HepG2 (cell line): ENCODE measurements around the gene RAB40C. TPM values are rescaled to one million over a fixed set of nuclear protein-coding genes. Genes with fewer than 3 reads are reported as not detected.

Source experiments
- ATAC-seq: fragments of 200-7000 bp; cut with Tn5 transposase; 3 replicates; pipeline ENCODE4 v1.9.1; 2020; ENCODE audit warnings: mild to moderate bottlenecking, moderate library complexity
- BruUV-seq: library from RNA; stranded (reverse); fragments of 400-500 nt; replicated peaks from 2 replicates; lab custom pipeline; 2021; lab: Mats Ljungman, UMichigan
- CTCF ChIA-PET: fragments of 300-600 bp; formaldehyde crosslinking; extraction: SDS; loops from one replicate; lab custom pipeline; 2021; ENCODE audit warnings: low total read pairs, inconsistent platforms, low intra/inter-chr PET ratio; lab: Yijun Ruan, JAX
- POLR2A ChIA-PET: fragments of 350-600 bp; sonication (Branson Sonifier 250); formaldehyde crosslinking; loops from one replicate; lab custom pipeline; 2020; ENCODE audit warnings: antibody characterized with exemption, inconsistent platforms; lab: Yijun Ruan, JAX
- DNase-seq: peaks from one replicate; pipeline ENCODE4 v3.0.0-alpha.2; 2015; ENCODE audit warnings: low spot score
- FAIRE-seq: peaks from 3 replicates; lab custom pipeline; 2011; peaks lifted over from hg19 to GRCh38; lab: Jason Lieb, UNC
- H2AFZ ChIP-seq: one replicate; pipeline ENCODE4 v1.6.1; 2011; ENCODE audit warnings: low read length, inconsistent platforms
- H3K27ac ChIP-seq: fragments of 300-600 bp; 3 replicates; pipeline ENCODE4 v1.8.0; 2011; ENCODE audit warnings: mixed run types, mild to moderate bottlenecking, mixed read lengths, low read length, inconsistent platforms; ENCODE audit not compliant: insufficient read depth; ENCODE audit errors: extremely low read length
- H3K27me3 ChIP-seq, 2 experiments: fragments of 200-600 bp in 1 of 2; 2 replicates in 1 of 2; 3 replicates in 1 of 2; pipeline versions ENCODE4 v1.6.0 to v1.8.0; 2011; ENCODE audit warnings: low read length in 2 of 2, mild to moderate bottlenecking in 2 of 2, moderate library complexity in 2 of 2, inconsistent platforms in 1 of 2; ENCODE audit not compliant: insufficient read depth in 2 of 2, control insufficient read depth in 1 of 2
- H3K36me3 ChIP-seq, 2 experiments: fragments of 200-600 bp in 1 of 2; replicated peaks in 1 of 2; 2 replicates in 1 of 2; 3 replicates in 1 of 2; pipeline versions ENCODE4 v1.5.1 to v1.8.0; 2011; ENCODE audit warnings: low read length in 2 of 2, inconsistent platforms in 1 of 2; ENCODE audit not compliant: insufficient read depth in 2 of 2, control insufficient read depth in 1 of 2
- H3K4me1 ChIP-seq: 2 replicates; pipeline ENCODE4 v1.5.1; 2012; ENCODE audit warnings: low read length, inconsistent platforms; ENCODE audit not compliant: insufficient read depth
- H3K4me2 ChIP-seq: 2 replicates; pipeline ENCODE4 v1.6.0; 2011; ENCODE audit warnings: low read depth, low read length, inconsistent platforms
- H3K4me3 ChIP-seq, 3 experiments: fragments of 200-600 bp in 1 of 3; sonication (generic), shearing (Covaris generic) in 1 of 3; replicated peaks in 1 of 3; 2 replicates each; pipeline ENCODE4 v1.5.1; 2011 to 2016; ENCODE audit warnings: low read length in 3 of 3, inconsistent platforms in 2 of 3, low read depth in 2 of 3, mild to moderate bottlenecking in 2 of 3, control low read depth in 1 of 3, mixed read lengths in 1 of 3; ENCODE audit not compliant: insufficient read depth in 1 of 3
- H3K79me2 ChIP-seq: one replicate; pipeline ENCODE4 v1.6.1; 2011; ENCODE audit warnings: low read length, inconsistent platforms; ENCODE audit not compliant: insufficient read depth
- H3K9ac ChIP-seq: 2 replicates; pipeline ENCODE4 v1.6.0; 2011; ENCODE audit warnings: mild to moderate bottlenecking, low read depth, low read length, inconsistent platforms; ENCODE audit not compliant: insufficient read depth
- H3K9me3 ChIP-seq: 2 replicates; pipeline ENCODE4 v1.5.1; 2012; ENCODE audit warnings: mild to moderate bottlenecking, low read length
- H4K20me1 ChIP-seq: 2 replicates; pipeline ENCODE4 v1.6.0; 2011; ENCODE audit warnings: inconsistent platforms, mild to moderate bottlenecking, low read length, moderate library complexity; ENCODE audit not compliant: insufficient read depth
- RFXANK ChIP-seq: IDR thresholded peaks from 2 replicates; pipeline ENCODE4 v1.6.1; 2016
- ZNF292 ChIP-seq: sonication (generic); formaldehyde crosslinking; IDR thresholded peaks from 2 replicates; pipeline ENCODE4 v1.8.1; 2022; ENCODE audit warnings: mild to moderate bottlenecking, low read depth, missing genetic modification reagents, borderline replicate concordance
- ZNF556 ChIP-seq: sonication (generic); formaldehyde crosslinking; IDR thresholded peaks from 2 replicates; pipeline ENCODE4 v1.4.0; 2020; ENCODE audit warnings: mild to moderate bottlenecking, missing genetic modification reagents, borderline replicate concordance
- WGBS: methylation state at CpG from one replicate; pipeline ENCODE4 v1.1.6; 2017; ENCODE audit warnings: low lambda C conversion rate; 5-methylcytosine and 5-hydroxymethylcytosine counted together
- in situ Hi-C: cut with HindIII; loops from 2 replicates; pipeline ENCODE4 v1.10.0; 2017; ENCODE audit warnings: low pct_unique_long_range_greater_than_20kb; ENCODE audit not compliant: extremely low pct_ligation_motif_present
- intact Hi-C: fragments of 100-400 bp; cut with micrococcal nuclease; formaldehyde crosslinking; loops from one replicate; pipeline ENCODE4 v1.10.0; 2022; ENCODE audit not compliant: unreplicated experiment
- polyA plus RNA-seq, 8 experiments: library from polyadenylated mRNA; depleted of rRNA in 3 of 8; stranded (reverse) in 7 of 8; unstranded in 1 of 8; fragments of >200 nt; fragmentation: Illumina TruSeq in 4 of 8; extraction: Trizol in 4 of 8; gene quantifications; 2 replicates each; pipeline versions ENCODE4 v1.2.1 to v1.2.3, GENCODE V29; 2011 to 2016; ENCODE audit warnings: low read depth in 4 of 8, missing spikeins in 1 of 8, mixed read lengths in 1 of 8; ENCODE audit not compliant: insufficient read depth in 1 of 8
- total RNA-seq, 5 experiments: library from RNA; depleted of rRNA; stranded (reverse); fragments of >200 nt; fragmentation: Illumina TruSeq; extraction: Trizol; gene quantifications; 2 replicates each; pipeline ENCODE4 v1.2.3, GENCODE V29; 2016; ENCODE audit warnings: low read depth in 1 of 5
- TF ChIP-seq, protein P1 (sequence below): sonication (generic); formaldehyde crosslinking; IDR thresholded peaks from 2 replicates; pipeline ENCODE4 v1.5.0; 2020; ENCODE audit warnings: mild to moderate bottlenecking, missing genetic modification reagents, borderline replicate concordance

The RAB40C gene
- total and polyA plus RNA-seq, 2 of the 13 experiments (the other 11 are each of a cell fraction or from before 2014, with no cell fraction given), result 7.7 to 11.5 TPM

DNA sequence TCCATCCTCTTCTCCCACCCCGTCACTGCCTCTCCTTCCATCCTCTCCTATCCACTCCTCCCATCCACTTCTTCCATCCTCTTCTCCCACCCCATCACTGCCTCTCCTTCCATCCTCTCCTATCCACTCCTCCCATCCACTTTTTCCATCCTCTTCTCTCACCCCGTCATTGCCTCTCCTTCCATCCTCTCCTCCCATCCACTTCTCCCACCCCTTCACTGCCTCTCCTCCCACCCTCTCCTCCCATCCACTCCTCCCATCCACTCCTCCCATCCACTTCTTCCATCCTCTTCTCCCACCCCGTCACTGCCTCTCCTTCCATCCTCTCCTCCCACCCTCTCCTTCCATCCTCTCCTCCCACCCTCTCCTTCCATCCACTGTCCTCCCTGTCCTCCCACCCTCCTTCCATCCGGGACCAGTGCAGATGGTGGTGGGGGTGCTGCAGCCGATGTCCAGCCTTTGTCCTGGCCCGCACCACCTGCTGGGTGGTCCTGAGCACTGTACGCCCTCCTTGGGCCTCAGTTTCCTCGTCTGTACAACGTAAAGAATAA is 42.0 kb downstream of the RAB40C start:
- H3K27me3 ChIP-seq, result no peaks in the 10 kb centered on the region
- peaks cover 3 to 4% of the 10 kb centered on the region in 2 experiments; a peak in 2 of 5 replicates for H3K36me3 ChIP-seq
- no peak overlapping the region for H3K27ac ChIP-seq
- peaks cover 6% of the 10 kb centered on the region for H3K79me2 ChIP-seq
- H2AFZ ChIP-seq, result no peak overlapping the region
- H3K9ac ChIP-seq, result no peak overlapping the region
- WGBS, result 85% methylated on average over 9 of the region's 9 CpGs
- in situ Hi-C loops, result no loop called here
- ChIA-PET POLR2A (no interaction called here), CTCF (no interaction called here)
- peaks cover 31% of the 10 kb centered on the region for H3K4me1 ChIP-seq
- ATAC-seq, result no peak
- no peak for FAIRE-seq
- no peaks in the 10 kb centered on the region for H4K20me1 ChIP-seq
- no peak for DNase-seq
- TF ChIP-seq RFXANK (CRISPR knock-in tag) (no peak), ZNF556 (CRISPR knock-in tag) (no peak), ZNF292 (no peak)
- TF ChIP-seq, protein P1, sequence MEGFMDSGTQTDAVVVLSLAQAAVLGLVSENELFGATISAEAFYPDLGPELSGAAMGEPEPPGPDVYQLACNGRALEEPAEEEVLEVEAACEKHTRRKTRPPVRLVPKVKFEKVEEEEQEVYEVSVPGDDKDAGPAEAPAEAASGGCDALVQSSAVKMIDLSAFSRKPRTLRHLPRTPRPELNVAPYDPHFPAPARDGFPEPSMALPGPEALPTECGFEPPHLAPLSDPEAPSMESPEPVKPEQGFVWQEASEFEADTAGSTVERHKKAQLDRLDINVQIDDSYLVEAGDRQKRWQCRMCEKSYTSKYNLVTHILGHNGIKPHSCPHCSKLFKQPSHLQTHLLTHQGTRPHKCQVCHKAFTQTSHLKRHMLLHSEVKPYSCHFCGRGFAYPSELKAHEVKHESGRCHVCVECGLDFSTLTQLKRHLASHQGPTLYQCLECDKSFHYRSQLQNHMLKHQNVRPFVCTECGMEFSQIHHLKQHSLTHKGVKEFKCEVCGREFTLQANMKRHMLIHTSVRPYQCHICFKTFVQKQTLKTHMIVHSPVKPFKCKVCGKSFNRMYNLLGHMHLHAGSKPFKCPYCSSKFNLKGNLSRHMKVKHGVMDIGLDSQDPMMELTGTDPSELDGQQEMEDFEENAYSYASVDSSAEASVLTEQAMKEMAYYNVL (CRISPR knock-in tag), result peak; percentile 21; the same call in 1 of the 2 replicates
- no TSS peak for BruUV-seq
- H3K9me3 ChIP-seq, result no peaks in the 10 kb centered on the region
- H3K4me3 ChIP-seq, result no peak overlapping the region
- intact Hi-C loops, result no loop called here
- no peak overlapping the region for H3K4me2 ChIP-seq
